ENCODE data around the gene DNAH17. TPM values are rescaled to one million over a fixed set of nuclear protein-coding genes. Genes with fewer than 3 reads are reported as not detected.

DNAH17 gene
- total and polyA plus RNA-seq, 2 donors (not counting 3 experiments of a cell fraction or from before 2014, with no cell fraction given), result not detected

GRCh38 chr17:78471635-78472034 lies 105.6 kb downstream of the DNAH17 start:
- Histone ChIP-seq H3K27me3 (ENCODE audit: control insufficient read depth in 2 of 2, insufficient read depth in 2 of 2, low read length in 2 of 2) (peaks cover 0 to 5% of the 10 kb centered on the region in 2 experiments), H3K27ac (ENCODE audit: insufficient read depth, low read depth, low read length) (no peak overlapping the region), H3K4me2 (ENCODE audit: insufficient read depth, low read length) (no peak overlapping the region), H3K9me3 (replicated peaks; ENCODE audit: control insufficient read depth, insufficient read depth, low read length) (no peaks in the 10 kb centered on the region), H3K4me1 (ENCODE audit: control insufficient read depth, extremely low read depth, insufficient read depth, low read length) (no peaks in the 10 kb centered on the region), H3K36me3 (ENCODE audit: control insufficient read depth in 2 of 2, extremely low read depth in 1 of 2, insufficient read depth in 2 of 2, low read length in 2 of 2) (no peaks in the 10 kb centered on the region), H3K9me1 (replicated peaks; ENCODE audit: control insufficient read depth, extremely low read depth, insufficient read depth, low read length) (no peaks in the 10 kb centered on the region), H3K9ac (replicated peaks; ENCODE audit: extremely low read depth, insufficient read depth, low read length) (no peak overlapping the region), H3K4me3 (replicated peaks in 1 of 3; ENCODE audit: insufficient read depth in 1 of 3, low read depth in 1 of 3, low read length in 3 of 3) (no peak overlapping the region), H3K79me2 (ENCODE audit: control insufficient read depth, insufficient read depth, low read length) (no peaks in the 10 kb centered on the region), H4K20me1 (replicated peaks; ENCODE audit: control insufficient read depth, extremely low read depth, insufficient read depth, low read length) (no peaks in the 10 kb centered on the region), H2AFZ (ENCODE audit: low read depth, low read length) (no peak overlapping the region)
- FAIRE-seq, result no peak
- CTCF ChIA-PET, result no interaction called here
- no TSS peak for BruUV-seq (replicated peaks)
- intact Hi-C loops (cut with micrococcal nuclease) (no loop called here), dilution Hi-C loops (cut with MboI; ENCODE audit: extremely low pct_ligation_motif_present, low sequenced_read_pairs) (no loop called here)
- POLR2A ChIA-PET, result no interaction called here
- TF ChIP-seq CTCF (IDR thresholded peaks at IDR 0.05; ENCODE audit: extremely low read depth in 1 of 2, insufficient read depth in 1 of 2, low read depth in 1 of 2, low read length in 2 of 2) (no peak), JUN (IDR thresholded peaks at IDR 0.05; ENCODE audit: borderline replicate concordance, insufficient read depth, insufficient read length, low read depth) (no peak), POLR2AphosphoS5 (IDR thresholded peaks at IDR 0.05; ENCODE audit: insufficient read depth, low read depth, low read length) (no peak)
- DNase-seq (ENCODE audit: low read depth, low spot score), result no peak

- Histone ChIP-seq H2AFZ (ENCODE audit: low read depth, low read length) (no peak overlapping the region), H3K27me3 (ENCODE audit: control insufficient read depth in 2 of 2, insufficient read depth in 2 of 2, low read length in 2 of 2) (peaks cover 0 to 2% of the 10 kb centered on the region in 2 experiments), H4K20me1 (replicated peaks; ENCODE audit: control insufficient read depth, extremely low read depth, insufficient read depth, low read length) (no peaks in the 10 kb centered on the region), H3K9me3 (replicated peaks; ENCODE audit: control insufficient read depth, insufficient read depth, low read length) (no peaks in the 10 kb centered on the region), H3K9ac (replicated peaks; ENCODE audit: extremely low read depth, insufficient read depth, low read length) (no peak overlapping the region), H3K79me2 (ENCODE audit: control insufficient read depth, insufficient read depth, low read length) (no peaks in the 10 kb centered on the region), H3K27ac (ENCODE audit: insufficient read depth, low read depth, low read length) (no peak overlapping the region), H3K4me3 (replicated peaks in 1 of 3; ENCODE audit: insufficient read depth in 1 of 3, low read depth in 1 of 3, low read length in 3 of 3) (no peak overlapping the region), H3K4me1 (ENCODE audit: control insufficient read depth, extremely low read depth, insufficient read depth, low read length) (no peaks in the 10 kb centered on the region), H3K36me3 (ENCODE audit: control insufficient read depth in 2 of 2, extremely low read depth in 1 of 2, insufficient read depth in 2 of 2, low read length in 2 of 2) (no peaks in the 10 kb centered on the region), H3K9me1 (replicated peaks; ENCODE audit: control insufficient read depth, extremely low read depth, insufficient read depth, low read length) (no peaks in the 10 kb centered on the region), H3K4me2 (ENCODE audit: insufficient read depth, low read length) (no peak overlapping the region)
- dilution Hi-C loops (cut with MboI; ENCODE audit: extremely low pct_ligation_motif_present, low sequenced_read_pairs) (no loop called here), intact Hi-C loops (cut with micrococcal nuclease) (no loop called here)
- FAIRE-seq, result no peak
- no TSS peak for BruUV-seq (replicated peaks)
- ChIA-PET POLR2A (no interaction called here), CTCF (no interaction called here)
- no peak for DNase-seq (ENCODE audit: low read depth, low spot score)
- TF ChIP-seq POLR2A (IDR thresholded peaks at IDR 0.05; ENCODE audit: low read depth, low read length) (no peak), MYC (IDR thresholded peaks at IDR 0.05; ENCODE audit: low read depth, low read length) (no peak), FOS (IDR thresholded peaks at IDR 0.05; ENCODE audit: borderline replicate concordance, insufficient read depth, low read length) (no peak)
Observed at GRCh38 chr17:78469443-78469842, 107.8 kb downstream of the DNAH17 start.

Measured in endothelial cell of umbilical vein (primary cell).